GM23248 (cell line): ENCODE data around the gene HACD1. TPM values are rescaled to one million over a fixed set of nuclear protein-coding genes. Genes with fewer than 3 reads are reported as not detected.
"Not testable (repeated sequence)": the region's sequence is repeated elsewhere in the genome, so short reads cannot be mapped to it uniquely, and the experiment has no call there.

Experiments used
- DNase-seq: peaks from one replicate; pipeline ENCODE4 v3.0.0-alpha.2; 2015
- H2AFZ ChIP-seq: fragments of 200-600 bp; sonication (generic); 2 replicates; pipeline ENCODE4 v1.6.1; 2016; ENCODE audit warnings: antibody characterized with exemption
- H3F3A ChIP-seq: fragments of 200-600 bp; sonication (generic); 2 replicates; pipeline ENCODE4 v1.6.1; 2016; ENCODE audit warnings: mild to moderate bottlenecking, antibody characterized with exemption, mixed run types; ENCODE audit not compliant: insufficient read depth
- H3K27ac ChIP-seq: fragments of 200-600 bp; sonication (generic); 2 replicates; pipeline ENCODE4 v1.5.1; 2016; ENCODE audit warnings: mild to moderate bottlenecking
- H3K27me3 ChIP-seq: fragments of 200-600 bp; sonication (generic); replicated peaks from 2 replicates; pipeline ENCODE4 v1.6.1; 2016; ENCODE audit warnings: mild to moderate bottlenecking; ENCODE audit not compliant: insufficient read depth
- H3K36me3 ChIP-seq: fragments of 200-600 bp; sonication (generic); 2 replicates; pipeline ENCODE4 v1.6.1; 2016; ENCODE audit warnings: low read depth, mild to moderate bottlenecking
- H3K4me1 ChIP-seq: fragments of 200-600 bp; sonication (generic); 2 replicates; pipeline ENCODE4 v1.6.1; 2016; ENCODE audit warnings: mild to moderate bottlenecking; ENCODE audit not compliant: insufficient read depth
- H3K4me2 ChIP-seq: fragments of 200-600 bp; sonication (generic); one replicate; pipeline ENCODE4 v1.6.1; 2016; ENCODE audit warnings: mild to moderate bottlenecking; ENCODE audit not compliant: unreplicated experiment
- H3K4me3 ChIP-seq: fragments of 200-600 bp; sonication (generic); 2 replicates; pipeline ENCODE4 v1.5.1; 2016; ENCODE audit warnings: mild to moderate bottlenecking
- H3K79me2 ChIP-seq: fragments of 200-600 bp; sonication (generic); 2 replicates; pipeline ENCODE4 v1.6.1; 2016; ENCODE audit warnings: mild to moderate bottlenecking; ENCODE audit not compliant: insufficient read depth
- H3K9ac ChIP-seq: fragments of 200-600 bp; sonication (generic); 2 replicates; pipeline ENCODE4 v1.6.1; 2016; ENCODE audit warnings: mild to moderate bottlenecking
- H3K9me2 ChIP-seq: fragments of 200-600 bp; sonication (generic); 2 replicates; pipeline ENCODE4 v1.6.1; 2016; ENCODE audit warnings: mixed run types, mild to moderate bottlenecking, moderate library complexity; ENCODE audit not compliant: insufficient read depth
- H3K9me3 ChIP-seq: fragments of 200-600 bp; sonication (generic); one replicate; pipeline ENCODE4 v1.6.1; 2017; ENCODE audit warnings: low read depth
- H4K20me1 ChIP-seq: fragments of 200-600 bp; sonication (generic); 2 replicates; pipeline ENCODE4 v1.6.0; 2016; ENCODE audit not compliant: insufficient read depth
- EZH2 ChIP-seq: fragments of 200-600 bp; sonication (generic); IDR thresholded peaks from 2 replicates; pipeline ENCODE4 v1.6.1; 2018; ENCODE audit warnings: antibody characterized with exemption, mild to moderate bottlenecking; ENCODE audit not compliant: insufficient read depth, poor library complexity, severe bottlenecking
- EZH2phosphoT487 ChIP-seq: fragments of 200-600 bp; sonication (generic); IDR thresholded peaks from 2 replicates; pipeline ENCODE4 v1.6.1; 2018; ENCODE audit warnings: antibody characterized with exemption, moderate library complexity, mild to moderate bottlenecking, low read depth; ENCODE audit not compliant: insufficient read depth
- WGBS, 2 experiments: methylation state at CpG; one replicate each; pipeline ENCODE4 v1.1.6; 2015 to 2017; ENCODE audit warnings: low lambda C conversion rate in 2 of 2, low coverage in 1 of 2; ENCODE audit errors: missing lambda C conversion rate in 2 of 2; 5-methylcytosine and 5-hydroxymethylcytosine counted together
- in situ Hi-C: fragments of 300-500 bp; cut with MboI; formaldehyde crosslinking; loops from 2 replicates; pipeline ENCODE4 v1.15.0; 2020
- polyA plus RNA-seq: library from polyadenylated mRNA; unstranded; fragments of >200 nt; fragmentation: Nextera tagmentation; extraction: Ambion mirVana; gene quantifications from 2 replicates; pipeline ENCODE4 v1.2.1, GENCODE V29; 2016
- total RNA-seq: library from RNA; depleted of rRNA; stranded (reverse); fragments of >200 nt; shearing (Covaris generic); gene quantifications from 2 replicates; pipeline ENCODE4 v1.2.3, GENCODE V29; 2014

The HACD1 gene
- total and polyA plus RNA-seq, 2 experiments from 2014 or later: 64.0 to 157 TPM

GRCh38 chr10:17643339-17643754, 26.2 kb upstream of the HACD1 start:
- Histone ChIP-seq H3K27ac (peak overlapping the region; percentile 96), H4K20me1 (no peaks in the 10 kb centered on the region), H3K79me2 (peaks cover 54% of the 10 kb centered on the region), H3K36me3 (no peaks in the 10 kb centered on the region), H3K4me1 (peaks cover 35% of the 10 kb centered on the region), H3K9ac (peak overlapping the region; percentile 96), H3K9me3 (no peaks in the 10 kb centered on the region), H2AFZ (peak overlapping the region; percentile 81), H3K4me3 (peak overlapping the region; percentile 94), H3K9me2 (no peaks in the 10 kb centered on the region), H3F3A (peaks cover 28% of the 10 kb centered on the region; the same call in 1 of the 2 replicates), H3K4me2 (peak overlapping the region; percentile 98), H3K27me3 (no peaks in the 10 kb centered on the region)
- in situ Hi-C loops: no loop called here
- WGBS, 2 experiments: 2% methylated on average over 13 of the region's 13 CpGs
- peak; percentile 97 for DNase-seq
- no peak for TF ChIP-seq EZH2
- no peak for TF ChIP-seq EZH2phosphoT487

DNA sequence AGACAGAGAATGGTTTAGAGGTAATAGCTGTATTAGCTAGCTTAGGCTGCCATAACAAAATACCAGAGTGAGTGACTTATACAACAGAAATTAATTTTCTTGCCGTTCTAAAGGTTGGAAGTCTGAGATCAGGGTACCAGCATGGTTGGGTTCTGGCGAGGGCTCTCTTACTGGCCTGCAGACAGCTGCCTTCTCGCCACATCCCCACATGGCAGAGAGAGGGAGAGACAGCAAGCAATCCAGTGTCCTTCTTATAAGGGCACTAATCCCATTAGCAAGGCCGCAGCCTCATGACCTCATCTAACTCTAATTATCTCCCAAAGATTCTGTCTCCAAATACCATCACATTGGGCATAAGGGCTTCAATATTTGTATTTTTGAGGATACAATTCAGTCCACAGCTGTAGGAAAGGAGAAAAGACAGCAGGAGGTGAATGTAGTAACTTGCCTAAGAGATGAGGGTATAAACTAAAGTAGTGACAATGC, 23.2 kb upstream of the HACD1 start:
- in situ Hi-C loops: no loop called here
- Histone ChIP-seq H3K9me2 (no peaks in the 10 kb centered on the region), H3K4me1 (peaks cover 14% of the 10 kb centered on the region), H3K4me2 (no peak overlapping the region), H3K4me3 (no peak overlapping the region), H3K36me3 (no peaks in the 10 kb centered on the region), H3K79me2 (peaks cover 24% of the 10 kb centered on the region), H3K27me3 (no peaks in the 10 kb centered on the region), H3F3A (peaks cover 25% of the 10 kb centered on the region; the same call in 1 of the 2 replicates), H3K9ac (no peak overlapping the region), H3K9me3 (no peaks in the 10 kb centered on the region), H3K27ac (no peak overlapping the region), H4K20me1 (no peaks in the 10 kb centered on the region), H2AFZ (no peak overlapping the region)
- TF ChIP-seq EZH2phosphoT487 (no peak), EZH2 (no peak)
- WGBS, 2 experiments: 96% methylated on average over 4 of the region's 4 CpGs
- DNase-seq: no peak

GRCh38 chr10:17637869-17638268, 20.7 kb upstream of the HACD1 start:
- no peaks in the 10 kb centered on the region for H4K20me1 ChIP-seq
- H3K4me3 ChIP-seq: no peak overlapping the region
- no peak overlapping the region for H3K27ac ChIP-seq
- H3K9me3 ChIP-seq: no peaks in the 10 kb centered on the region
- DNase-seq: no peak
- peaks cover 4% of the 10 kb centered on the region; the same call in 1 of the 2 replicates for H3F3A ChIP-seq
- no peak overlapping the region for H3K9ac ChIP-seq
- H3K79me2 ChIP-seq: peaks cover 11% of the 10 kb centered on the region
- TF ChIP-seq EZH2phosphoT487 (no peak), EZH2 (no peak)
- no peak overlapping the region for H2AFZ ChIP-seq
- no peaks in the 10 kb centered on the region for H3K27me3 ChIP-seq
- peaks cover 8% of the 10 kb centered on the region for H3K4me1 ChIP-seq
- no peaks in the 10 kb centered on the region for H3K9me2 ChIP-seq
- no peak overlapping the region for H3K4me2 ChIP-seq
- 87 to 89% methylated on average over 5 of the region's 5 CpGs for WGBS, 2 experiments
- in situ Hi-C loops: no loop called here
- H3K36me3 ChIP-seq: no peaks in the 10 kb centered on the region

DNA sequence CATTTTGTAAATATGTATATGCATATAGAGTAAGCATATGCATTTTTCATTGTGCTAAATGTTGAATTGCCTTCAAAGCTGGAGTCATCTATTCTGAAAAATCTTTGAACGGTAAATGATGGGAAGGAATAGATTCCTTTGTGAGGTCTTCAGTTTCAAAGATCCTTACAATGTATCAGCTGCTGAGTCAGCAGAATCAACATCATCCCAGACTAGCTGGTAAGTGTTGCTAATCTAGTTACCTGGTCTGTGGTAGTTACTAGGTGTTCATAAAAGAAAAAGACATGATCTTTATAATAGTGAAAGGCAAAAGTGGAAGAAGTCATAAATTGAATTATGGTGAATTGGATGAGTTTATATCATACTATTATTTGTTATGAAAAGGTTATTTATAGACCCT, 16.2 kb upstream of the HACD1 start:
- Histone ChIP-seq H3K4me3 (no peak overlapping the region), H3K4me2 (no peak overlapping the region), H3K79me2 (no peaks in the 10 kb centered on the region), H3K9me3 (no peaks in the 10 kb centered on the region), H3K27ac (no peak overlapping the region), H3K9ac (no peak overlapping the region), H3K4me1 (no peaks in the 10 kb centered on the region), H3K9me2 (no peaks in the 10 kb centered on the region), H2AFZ (no peak overlapping the region), H4K20me1 (no peaks in the 10 kb centered on the region), H3K27me3 (no peaks in the 10 kb centered on the region), H3F3A (no peaks in the 10 kb centered on the region), H3K36me3 (no peaks in the 10 kb centered on the region)
- TF ChIP-seq EZH2phosphoT487 (no peak), EZH2 (no peak)
- in situ Hi-C loops: no loop called here
- WGBS, 2 experiments: 52 to 54% methylated on average over 1 of the region's 1 CpG
- no peak for DNase-seq

DNA sequence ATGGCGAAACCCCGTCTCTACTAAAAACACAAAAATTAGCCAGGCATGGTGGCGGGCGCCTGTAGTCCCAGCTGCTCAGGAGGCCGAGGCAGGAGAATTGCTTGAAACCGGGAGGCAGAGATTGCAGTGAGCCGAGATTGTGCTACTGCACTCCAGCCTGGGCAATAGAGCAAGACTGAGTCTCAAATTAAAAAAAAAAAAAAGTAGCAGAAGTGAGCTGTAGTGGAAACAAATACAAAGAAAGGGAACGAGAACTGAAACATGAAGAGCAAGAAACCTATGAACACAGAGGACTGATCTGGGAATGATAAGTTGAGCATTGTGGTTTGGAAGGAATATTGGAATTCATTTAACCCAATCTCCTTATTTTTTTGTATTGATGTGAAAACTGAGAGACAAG, 15.4 kb upstream of the HACD1 start:
- WGBS, 2 experiments: 76 to 80% methylated on average over 8 of the region's 8 CpGs
- H4K20me1 ChIP-seq, H2AFZ ChIP-seq, H3K36me3 ChIP-seq, H3K79me2 ChIP-seq, H3K27ac ChIP-seq, H3K4me2 ChIP-seq, in situ Hi-C loops, H3K4me1 ChIP-seq, DNase-seq, H3K9ac ChIP-seq, H3F3A ChIP-seq, H3K27me3 ChIP-seq, H3K4me3 ChIP-seq, H3K9me2 ChIP-seq, H3K9me3 ChIP-seq: not testable (repeated sequence)
